ENCODE results near the gene BATF3. TPM values are rescaled to one million over a fixed set of nuclear protein-coding genes. Genes with fewer than 3 reads are reported as not detected.
A peak's percentile ranks its signal among the peaks of the same experiment; 100 is the strongest.

BATF3 gene
- 1 to 10 TPM in 1 of 4 donors, under 1 TPM in 2, not detected in 1; 0.83 to 2.3 (median 0.91) TPM for total RNA-seq

- Histone ChIP-seq H3K4me1 (peaks cover 17 to 37% (median 28%) of the 10 kb centered on the region in 3 donors), H3K27me3 (peaks cover 0 to 63% (median 0%) of the 10 kb centered on the region in 4 donors), H3K27ac (peak within 1 kb of the TSS; percentile 70 to 90 (median 82)), H3K9me3 (no peaks in the 10 kb centered on the region), H3K36me3 (no peaks in the 10 kb centered on the region), H3K4me3 (peak within 1 kb of the TSS; percentile 30 to 86 (median 64))
- WGBS, 2 donors: 0% methylated on average over 5 of the region's 79 CpGs; no CpG with 5 or more reads in 1 of the 2 donors
- intact Hi-C loops (cut with DNase I): no loop called here
- TF ChIP-seq POLR2A (IDR thresholded peaks at IDR 0.05): no peak
- no peak for TF ChIP-seq CTCF (IDR thresholded peaks at IDR 0.05)
- no peak for DNase-seq
These were observed at the start of gene BATF3 for GRCh38 chr1:212699625-212700222. TSS of gene BATF3 (minus strand) at chr1:212699840. CDS start at chr1:212699762, 78 bp downstream.

GRCh38 chr1:212746546-212746945 is 46.9 kb upstream of the BATF3 start:
- H3K27me3 ChIP-seq: no peaks in the 10 kb centered on the region
- 69 to 84% methylated on average over 2 to 3 of the region's 3 CpGs for WGBS, 2 donors
- no peaks in the 10 kb centered on the region for H3K9me3 ChIP-seq
- H3K4me3 ChIP-seq: no peak overlapping the region
- peaks cover 0 to 13% (median 4%) of the 10 kb centered on the region in 3 donors for H3K4me1 ChIP-seq
- intact Hi-C loops (cut with DNase I): no loop called here
- TF ChIP-seq CTCF (IDR thresholded peaks at IDR 0.05): no peak
- TF ChIP-seq POLR2A (IDR thresholded peaks at IDR 0.05): no peak
- H3K36me3 ChIP-seq: peaks cover 0 to 3% (median 0%) of the 10 kb centered on the region in 3 donors
- no peak for DNase-seq
- no peak overlapping the region for H3K27ac ChIP-seq

- intact Hi-C loops (cut with DNase I): no loop called here
- Histone ChIP-seq H3K36me3 (peaks cover 0 to 3% (median 0%) of the 10 kb centered on the region in 3 donors), H3K4me1 (peaks cover 0 to 9% (median 4%) of the 10 kb centered on the region in 3 donors), H3K27me3 (no peaks in the 10 kb centered on the region), H3K9me3 (no peaks in the 10 kb centered on the region), H3K27ac (no peak overlapping the region), H3K4me3 (no peak overlapping the region)
- no peak for TF ChIP-seq CTCF (IDR thresholded peaks at IDR 0.05)
- no peak for TF ChIP-seq POLR2A (IDR thresholded peaks at IDR 0.05)
- no peak for DNase-seq
These were observed 45.7 kb upstream of the BATF3 start for GRCh38 chr1:212745303-212745702.

- DNase-seq: no peak
- TF ChIP-seq CTCF (IDR thresholded peaks at IDR 0.05): no peak
- H3K9me3 ChIP-seq: no peaks in the 10 kb centered on the region
- H3K4me1 ChIP-seq: no peaks in the 10 kb centered on the region
- H3K27me3 ChIP-seq: no peaks in the 10 kb centered on the region
- H3K36me3 ChIP-seq: peaks cover 0 to 3% (median 0%) of the 10 kb centered on the region in 3 donors
- no peak overlapping the region for H3K4me3 ChIP-seq
- no peak overlapping the region for H3K27ac ChIP-seq
- WGBS, 2 donors: 76% methylated on average over 4 of the region's 4 CpGs
- intact Hi-C loops (cut with DNase I): no loop called here
These were observed 44.3 kb upstream of the BATF3 start for GRCh38 chr1:212743901-212744475.

GRCh38 chr1:212738330-212738729 is 38.7 kb upstream of the BATF3 start:
- no peaks in the 10 kb centered on the region for H3K4me1 ChIP-seq
- intact Hi-C loops (cut with DNase I): no loop called here
- DNase-seq: no peak
- no peak overlapping the region for H3K4me3 ChIP-seq
- no peak overlapping the region for H3K27ac ChIP-seq
- H3K9me3 ChIP-seq: no peaks in the 10 kb centered on the region
- TF ChIP-seq POLR2A (IDR thresholded peaks at IDR 0.05): no peak
- no peak for TF ChIP-seq CTCF (IDR thresholded peaks at IDR 0.05)
- 80 to 88% methylated on average over 1 of the region's 1 CpG for WGBS, 2 donors
- no peaks in the 10 kb centered on the region for H3K27me3 ChIP-seq
- peaks cover 0 to 3% (median 0%) of the 10 kb centered on the region in 3 donors for H3K36me3 ChIP-seq
